ENCODE results near the gene WLS.

GRCh38 chr1:68168545-68169171 lies 63.7 kb downstream of the WLS start:
- no peak for TF ChIP-seq CTCF (IDR thresholded peaks at IDR 0.05)
- TF ChIP-seq EZH2 (IDR thresholded peaks at IDR 0.05; ENCODE audit: borderline replicate concordance, insufficient read depth, low read depth, low read length, poor library complexity, severe bottlenecking): no peak

All from B cell (primary cell).